ENCODE results near the gene TMCO5A.

DNA sequence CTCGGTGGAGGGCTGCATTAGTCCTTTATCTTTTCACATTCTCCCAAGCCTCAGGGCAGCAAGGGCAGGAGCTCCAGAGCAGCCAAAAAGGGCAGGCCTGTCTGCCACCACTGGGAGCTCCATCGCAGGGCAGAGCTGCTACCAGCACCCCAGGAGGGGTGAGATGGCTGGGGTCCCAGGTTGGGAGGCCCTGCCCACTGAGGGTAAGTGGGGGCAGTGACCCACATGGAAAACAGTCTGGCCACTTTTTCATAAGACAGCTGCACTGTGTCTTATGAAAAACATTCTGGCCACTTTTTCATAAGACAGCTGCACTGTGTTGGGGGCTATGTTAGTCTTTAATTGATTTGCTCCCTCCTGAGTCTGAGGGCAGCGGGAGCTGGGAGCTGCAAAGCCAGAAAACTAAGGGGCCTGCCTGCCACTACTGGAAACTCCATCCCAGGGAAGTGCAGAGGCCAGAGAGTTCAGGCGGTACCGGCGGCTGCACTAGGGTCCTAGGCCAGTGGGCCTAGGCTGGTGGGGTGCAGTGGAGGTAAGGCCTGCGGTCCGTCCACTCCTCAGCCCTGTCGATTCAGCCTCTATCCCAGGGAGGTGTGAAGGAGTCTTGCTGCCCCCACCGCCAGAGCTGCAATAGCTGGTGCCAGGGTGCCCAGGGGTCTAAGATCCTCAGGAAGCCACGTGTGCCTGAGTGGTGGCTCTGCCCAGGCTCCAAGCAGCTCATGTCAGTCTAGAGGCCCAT is 45.4 kb downstream of the TMCO5A start:
- TF ChIP-seq CTCF (IDR thresholded peaks at IDR 0.05), result no peak
- TF ChIP-seq POLR2A (IDR thresholded peaks at IDR 0.05), result no peak

Data from Peyer's patch (tissue), 4 donors.